Motor neuron (in vitro differentiated cells): ENCODE data around the gene PKNOX2. TPM values are rescaled to one million over a fixed set of nuclear protein-coding genes. Genes with fewer than 3 reads are reported as not detected.

ENCODE experiments used
- ATAC-seq, 8 experiments: fragments of 200-7000 bp; cut with Tn5 transposase; replicated peaks in 6 of 8; 2 replicates each; pipeline ENCODE4 v1.8.0; 2021; ENCODE audit warnings: mild to moderate bottlenecking in 8 of 8, moderate library complexity in 8 of 8
- H3K27ac ChIP-seq, 2 donors: fragments of 250-450 bp; sonication (Bioruptor Pico); 2 replicates each; pipeline ENCODE4 v1.9.0; 2021; ENCODE audit warnings: antibody characterized with exemption in 2 of 2, mild to moderate bottlenecking in 2 of 2, moderate library complexity in 1 of 2
- H3K4me1 ChIP-seq, 2 donors: fragments of 250-450 bp; sonication (Bioruptor Pico); replicated peaks in 1 of 2; 2 replicates each; pipeline ENCODE4 v1.6.1; 2021; ENCODE audit warnings: antibody characterized with exemption in 2 of 2, mild to moderate bottlenecking in 2 of 2, moderate library complexity in 1 of 2
- H3K4me3 ChIP-seq, 5 donors: fragments of 250-450 bp; sonication (Bioruptor Pico); 2 replicates each; pipeline ENCODE4 v1.9.0; 2021; ENCODE audit warnings: antibody characterized with exemption in 5 of 5, mild to moderate bottlenecking in 5 of 5, moderate library complexity in 4 of 5
- WGBS, 10 experiments: fragments of 450-650 bp; shearing (Covaris generic); methylation state at CpG; one replicate each; pipeline ENCODE4 v1.0.0; 2022; 5-methylcytosine and 5-hydroxymethylcytosine counted together
- in situ Hi-C, 9 experiments: fragments of 400-800 bp; cut with MboI; loops; one replicate each; pipeline ENCODE4 v1.15.0; 2021; ENCODE audit warnings: low sequenced_read_pairs in 9 of 9, low pct_unique_long_range_greater_than_20kb in 2 of 9; ENCODE audit not compliant: unreplicated experiment in 9 of 9
- total RNA-seq, 8 experiments: library from RNA; unstranded; fragments of 300-600 nt; gene quantifications; 2 replicates each; pipeline versions ENCODE4 v1.2.3 to v1.2.4, GENCODE V29; 2022

The PKNOX2 gene
- total RNA-seq, 8 experiments from 2014 or later = 0.25 to 18.0 (median 9.1) TPM

DNA sequence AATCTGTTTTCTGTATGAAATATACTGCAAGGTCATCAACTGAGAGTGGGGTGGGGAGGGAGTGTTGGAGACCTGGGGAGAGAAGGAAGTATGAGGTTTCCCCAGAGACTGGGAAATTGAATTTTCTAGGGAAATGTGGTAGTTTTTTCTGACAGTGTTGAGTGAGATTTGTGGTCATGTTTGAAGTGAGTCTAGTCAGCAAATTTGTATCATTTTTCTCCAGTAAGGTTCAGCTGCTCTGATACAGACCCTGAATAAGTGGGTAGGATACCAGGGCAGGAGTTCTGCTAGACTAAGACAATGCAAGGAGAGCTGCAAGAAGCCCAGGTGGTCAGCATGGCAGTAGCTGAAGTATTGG, 112.0 kb downstream of the PKNOX2 start:
- peak in 2 of 8 experiments; percentile 14 to 45 for ATAC-seq
- H3K27ac ChIP-seq = no peak overlapping the region

GRCh38 chr11:125279676-125280418, 115.3 kb downstream of the PKNOX2 start:
- WGBS, 10 experiments = 32 to 100% (median 90%) methylated on average over 2 to 7 of the region's 8 CpGs
- in situ Hi-C loops = no loop called here
- Histone ChIP-seq H3K27ac (no peak overlapping the region), H3K4me3 (no peak overlapping the region), H3K4me1 (peaks cover 24 to 41% of the 10 kb centered on the region in 2 donors)
- no peak for ATAC-seq

More for the DNA sequence above, 112.0 kb downstream of the PKNOX2 start:
- in situ Hi-C loops = no loop called here
- Histone ChIP-seq H3K4me3 (no peak overlapping the region), H3K4me1 (peaks cover 35 to 44% of the 10 kb centered on the region in 2 donors)

DNA sequence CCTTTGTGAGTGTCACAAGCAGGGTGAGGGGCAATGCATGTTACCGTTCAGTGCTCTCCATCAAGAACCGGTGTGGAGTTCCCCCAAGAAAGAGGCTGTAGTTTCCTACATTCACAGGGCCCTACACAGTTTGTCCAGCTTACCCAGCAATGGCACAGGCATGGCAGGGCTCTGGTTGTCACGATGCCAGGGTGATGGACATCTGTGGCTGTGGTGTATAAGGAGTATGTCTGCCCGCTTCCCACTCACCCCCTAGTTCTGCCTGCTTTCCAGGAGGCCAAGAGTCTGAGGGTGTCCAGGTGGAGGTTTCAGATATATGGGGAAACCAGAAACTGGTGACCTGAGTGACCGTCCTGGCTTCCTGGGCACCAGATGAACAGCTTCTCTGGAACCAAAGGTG, 116.1 kb downstream of the PKNOX2 start:
- no peak overlapping the region for H3K27ac ChIP-seq
- no peak overlapping the region for H3K4me3 ChIP-seq
- peaks cover 27 to 49% of the 10 kb centered on the region in 2 donors for H3K4me1 ChIP-seq
- in situ Hi-C loops = no loop called here
- WGBS, 10 experiments = 40 to 100% (median 100%) methylated on average over 1 to 3 of the region's 5 CpGs; no CpG with 5 or more reads in 6 of the 10 experiments
- no peak for ATAC-seq

DNA sequence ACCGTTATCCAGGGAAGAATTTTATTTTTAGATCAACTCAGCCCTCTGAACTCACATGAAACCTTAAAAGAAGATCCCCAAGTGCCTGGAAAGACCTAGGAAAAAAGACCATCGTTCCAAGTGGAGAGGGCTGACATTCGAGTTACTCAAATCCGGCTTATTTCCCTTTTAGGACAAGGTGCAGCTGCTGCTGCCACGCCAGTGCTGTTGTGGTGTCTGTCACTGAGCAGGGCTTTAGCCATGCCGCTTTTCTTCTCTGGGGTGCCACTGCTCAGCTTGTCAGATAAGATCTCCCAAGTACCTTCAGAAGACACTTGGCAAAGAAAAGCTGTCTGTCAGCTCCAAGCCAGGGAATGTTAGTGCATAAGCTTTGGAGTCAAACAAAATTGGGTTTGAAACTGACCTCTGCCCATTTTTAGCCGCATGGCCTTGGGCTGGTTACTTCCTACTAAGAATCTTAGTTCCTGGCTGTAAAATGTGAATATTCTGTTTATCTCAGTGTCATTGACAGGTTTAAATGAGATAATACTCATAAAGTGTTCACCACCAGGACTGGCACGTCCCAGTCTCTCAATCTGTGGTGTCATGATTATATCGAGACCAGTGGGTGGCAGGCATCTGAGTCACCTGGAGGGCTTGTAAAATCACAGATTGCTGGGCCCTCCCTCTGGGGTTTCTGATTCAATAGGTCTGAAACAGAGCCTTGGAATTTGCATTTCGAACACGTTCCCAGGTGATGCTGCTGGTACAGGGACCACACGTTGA, 117.5 kb downstream of the PKNOX2 start:
- no peak for ATAC-seq
- in situ Hi-C loops = no loop called here
- no peak overlapping the region for H3K27ac ChIP-seq

DNA sequence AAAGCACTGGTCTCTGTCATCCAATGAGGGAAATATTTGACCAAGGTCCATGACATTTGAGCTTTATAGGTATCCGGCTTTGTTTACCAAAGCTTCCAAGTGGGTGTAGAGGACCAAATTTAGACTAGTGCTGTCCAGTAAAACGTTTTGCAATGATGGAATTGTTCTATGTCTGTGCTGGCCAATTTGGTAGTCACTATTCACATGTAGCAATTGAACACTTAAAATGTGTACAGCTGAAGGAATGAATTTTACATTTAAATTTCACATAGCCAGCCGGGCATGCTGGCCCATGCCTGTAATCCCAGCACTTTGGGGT, 118.0 kb downstream of the PKNOX2 start:
- ATAC-seq = no peak
- 40 to 100% (median 61%) methylated on average over 1 to 2 of the region's 3 CpGs; no CpG with 5 or more reads in 1 of the 10 experiments for WGBS, 10 experiments
- in situ Hi-C loops = no loop called here
- no peak overlapping the region for H3K4me3 ChIP-seq
- no peak overlapping the region for H3K27ac ChIP-seq
- H3K4me1 ChIP-seq = peaks cover 28 to 52% of the 10 kb centered on the region in 2 donors

More for the DNA sequence above, 117.5 kb downstream of the PKNOX2 start:
- H3K4me3 ChIP-seq = no peak overlapping the region
- WGBS, 10 experiments = 50 to 89% (median 80%) methylated on average over 1 to 11 of the region's 12 CpGs; no CpG with 5 or more reads in 1 of the 10 experiments
- H3K4me1 ChIP-seq = peaks cover 23 to 48% of the 10 kb centered on the region in 2 donors

DNA sequence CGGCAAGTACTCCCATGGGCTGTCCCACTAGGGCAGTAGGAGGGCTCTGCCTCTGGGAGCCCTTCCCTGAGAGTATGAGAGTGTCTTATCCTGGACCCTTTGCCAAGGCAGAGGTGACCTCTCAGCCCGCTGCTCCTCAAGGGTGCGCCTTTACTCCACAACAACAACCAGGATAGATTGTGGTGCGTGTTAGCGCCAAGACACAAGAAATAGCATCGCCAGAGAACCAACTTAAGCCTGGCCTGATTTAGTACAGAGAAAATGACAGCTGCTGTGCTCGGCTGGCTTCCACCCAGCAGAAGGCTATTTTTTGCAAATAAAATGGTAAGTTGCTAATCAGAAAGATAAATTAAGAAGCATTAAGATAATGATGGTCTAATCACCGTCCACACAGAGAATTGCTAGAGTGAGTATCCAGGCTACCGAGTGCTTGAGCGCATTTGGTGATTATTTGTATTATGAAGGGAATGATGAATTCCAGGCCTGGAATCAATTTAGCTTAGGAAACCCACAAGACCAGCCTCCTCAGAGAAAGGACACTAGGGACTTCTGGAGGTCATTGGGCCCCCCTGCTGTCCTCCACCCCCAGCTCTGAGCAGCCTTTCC, 119.8 kb downstream of the PKNOX2 start:
- 6 to 100% (median 60%) methylated on average over 2 to 6 of the region's 10 CpGs; no CpG with 5 or more reads in 3 of the 10 experiments for WGBS, 10 experiments
- ATAC-seq = peak in 5 of 8 experiments; percentile 28 to 63 (median 35)
- Histone ChIP-seq H3K4me3 (no peak overlapping the region), H3K4me1 (peaks cover 46 to 66% of the 10 kb centered on the region in 2 donors), H3K27ac (peak overlapping the region; percentile 9 to 28)
- in situ Hi-C loops = no loop called here

GRCh38 chr11:125285844-125286243, 121.3 kb downstream of the PKNOX2 start:
- WGBS, 10 experiments = 63 to 100% (median 91%) methylated on average over 1 to 7 of the region's 7 CpGs; no CpG with 5 or more reads in 1 of the 10 experiments
- Histone ChIP-seq H3K4me3 (no peak overlapping the region), H3K4me1 (peaks cover 56 to 67% of the 10 kb centered on the region in 2 donors), H3K27ac (no peak overlapping the region)
- no peak for ATAC-seq
- in situ Hi-C loops = no loop called here

DNA sequence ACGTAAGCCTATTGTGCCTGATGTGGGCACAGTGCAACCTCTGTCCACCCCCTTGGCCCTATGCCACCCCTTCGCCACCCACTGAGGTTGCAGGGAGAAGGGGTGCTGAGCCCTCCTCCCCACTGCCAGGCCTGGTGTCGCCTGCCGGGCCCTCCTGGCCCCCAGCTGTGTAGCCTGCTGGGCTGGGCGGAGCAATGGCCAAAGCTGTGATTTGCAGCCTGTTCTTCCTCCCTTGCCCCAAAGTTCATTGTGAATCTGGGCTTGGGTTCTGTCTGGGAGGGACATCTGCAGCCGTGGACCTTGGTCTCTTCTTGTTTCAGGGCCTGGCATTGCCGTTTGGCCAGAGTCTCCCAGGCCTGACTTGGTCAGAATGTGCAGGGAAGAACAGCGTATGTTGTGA, 121.9 kb downstream of the PKNOX2 start:
- WGBS, 10 experiments = 33 to 87% (median 63%) methylated on average over 1 to 5 of the region's 8 CpGs; no CpG with 5 or more reads in 4 of the 10 experiments
- no peak overlapping the region for H3K4me3 ChIP-seq
- peaks cover 56 to 67% of the 10 kb centered on the region in 2 donors for H3K4me1 ChIP-seq
- ATAC-seq = no peak
- H3K27ac ChIP-seq = no peak overlapping the region
- in situ Hi-C loops = no loop called here

- 0 to 50% (median 32%) methylated on average over 2 to 9 of the region's 11 CpGs; no CpG with 5 or more reads in 2 of the 10 experiments for WGBS, 10 experiments
- Histone ChIP-seq H3K4me3 (no peak overlapping the region), H3K27ac (peak overlapping the region; percentile 6 to 41), H3K4me1 (peaks cover 56 to 67% of the 10 kb centered on the region in 2 donors)
- ATAC-seq = peak in 6 of 8 experiments; percentile 50 to 73 (median 61)
- in situ Hi-C loops = no loop called here
Observed at GRCh38 chr11:125287491-125288210, 123.1 kb downstream of the PKNOX2 start.

GRCh38 chr11:125289419-125290098, 125.0 kb downstream of the PKNOX2 start:
- H3K4me1 ChIP-seq = peaks cover 46 to 55% of the 10 kb centered on the region in 2 donors
- peak overlapping the region; percentile 15 to 44 for H3K27ac ChIP-seq
- WGBS, 10 experiments = 33 to 100% (median 59%) methylated on average over 1 to 4 of the region's 9 CpGs
- peak in 5 of 8 experiments; percentile 68 to 89 (median 82) for ATAC-seq
- no peak overlapping the region for H3K4me3 ChIP-seq
- in situ Hi-C loops = no loop called here

- in situ Hi-C loops = no loop called here
- peaks cover 40 to 48% of the 10 kb centered on the region in 2 donors for H3K4me1 ChIP-seq
- peak overlapping the region; percentile 15 to 44 for H3K27ac ChIP-seq
- H3K4me3 ChIP-seq = no peak overlapping the region
- 44 to 94% (median 84%) methylated on average over 1 to 4 of the region's 5 CpGs; no CpG with 5 or more reads in 5 of the 10 experiments for WGBS, 10 experiments
- ATAC-seq = no peak
Observed at GRCh38 chr11:125290263-125290662, 125.7 kb downstream of the PKNOX2 start.

- Histone ChIP-seq H3K27ac (no peak overlapping the region), H3K4me3 (no peak overlapping the region), H3K4me1 (peaks cover 31 to 32% of the 10 kb centered on the region in 2 donors)
- in situ Hi-C loops = no loop called here
- no peak for ATAC-seq
- WGBS, 10 experiments = 32 to 90% (median 72%) methylated on average over 3 to 6 of the region's 6 CpGs; no CpG with 5 or more reads in 4 of the 10 experiments
Observed at GRCh38 chr11:125292100-125292499, 127.5 kb downstream of the PKNOX2 start.
